Posterior cingulate gyrus (tissue), 11 donors: ENCODE measurements around the gene BICDL1.

Experiments
- DNase-seq, 10 donors: peaks; one replicate each; pipeline versions ENCODE4 v3.0.0 to v3.0.0-alpha.2; 2020 to 2021; ENCODE audit warnings: mixed read lengths in 3 of 10
- intact Hi-C: fragments of 100-400 bp; cut with DNase I; formaldehyde crosslinking; loops from one replicate; pipeline ENCODE4 v1.15.1; 2023

The BICDL1 gene

GRCh38 chr12:120142231-120142877, 153.3 kb downstream of the BICDL1 start:
- intact Hi-C loops = no loop called here
- DNase-seq = peak in 1 of 10 donors; percentile 51
